ENCODE measurements around the gene UBE2L5.

The UBE2L5 gene

GRCh38 chr13:30464496-30465342 is 42.4 kb downstream of the UBE2L5 start:
- peak overlapping the region; percentile 81 to 97 for H3K4me3 ChIP-seq (ENCODE audit: low read length in 2 of 2)
- H3K27me3 ChIP-seq (ENCODE audit: control insufficient read depth in 3 of 3, insufficient read depth in 3 of 3, low read depth in 1 of 3, low read length in 3 of 3) = no peaks in the 10 kb centered on the region
- no peak overlapping the region for H4K8ac ChIP-seq (ENCODE audit: low read depth, low read length)
- H3K36me3 ChIP-seq (replicated peaks in 1 of 2; ENCODE audit: control insufficient read depth in 2 of 2, insufficient read depth in 2 of 2, low read length in 2 of 2) = peaks cover 5 to 30% of the 10 kb centered on the region in 2 donors
- peak overlapping the region; percentile 68 for H2AFZ ChIP-seq (ENCODE audit: low read length)
- peak overlapping the region; percentile 96 for H3K18ac ChIP-seq (ENCODE audit: low read length)
- H3K4me1 ChIP-seq (ENCODE audit: control insufficient read depth in 2 of 2, insufficient read depth in 1 of 2, low read depth in 1 of 2, low read length in 2 of 2) = peaks cover 4 to 11% of the 10 kb centered on the region in 2 donors
- peak overlapping the region; percentile 90 for H3K9ac ChIP-seq (ENCODE audit: low read depth, low read length, poor library complexity)
- peak overlapping the region; percentile 56 for H3K4me2 ChIP-seq (ENCODE audit: insufficient read depth, low read length, poor library complexity, severe bottlenecking)
- peaks cover 2% of the 10 kb centered on the region for H3K79me1 ChIP-seq (ENCODE audit: low read depth, low read length)
- H3K14ac ChIP-seq (ENCODE audit: low read length) = no peak overlapping the region
- peak; percentile 72 for DNase-seq (ENCODE audit: low spot score)
- H3K4ac ChIP-seq (ENCODE audit: low read length) = no peak overlapping the region
- H3K27ac ChIP-seq (replicated peaks; ENCODE audit: low read length) = peak overlapping the region; percentile 95
- no peaks in the 10 kb centered on the region for H3K9me3 ChIP-seq (replicated peaks in 1 of 2; ENCODE audit: control insufficient read depth in 2 of 2, insufficient read depth in 1 of 2, low read depth in 1 of 2, low read length in 2 of 2)
- peak overlapping the region; percentile 70 for H2AK5ac ChIP-seq (ENCODE audit: low read depth, low read length)
- WGBS, 2 donors (ENCODE audit: extremely low coverage in 2 of 2, insufficient read length in 2 of 2, insufficient replicate concordance in 1 of 2) = no CpG with 5 or more reads among the region's 136 CpGs
- no peak overlapping the region for H2BK12ac ChIP-seq (ENCODE audit: low read length)
- H3K23ac ChIP-seq (ENCODE audit: low read depth, low read length, poor library complexity) = peak overlapping the region; percentile 80
- no peak overlapping the region for H2BK15ac ChIP-seq (ENCODE audit: low read length)
- no peak overlapping the region for H4K91ac ChIP-seq (ENCODE audit: low read depth, low read length, poor library complexity)
- H2BK5ac ChIP-seq (ENCODE audit: low read length) = no peak overlapping the region
- no peak overlapping the region for H2BK120ac ChIP-seq (ENCODE audit: low read depth, low read length)

- Histone ChIP-seq H4K8ac (ENCODE audit: low read depth, low read length) (no peak overlapping the region), H3K9me3 (replicated peaks in 1 of 2; ENCODE audit: control insufficient read depth in 2 of 2, insufficient read depth in 1 of 2, low read depth in 1 of 2, low read length in 2 of 2) (no peaks in the 10 kb centered on the region), H3K4ac (ENCODE audit: low read length) (peak overlapping the region; percentile 93), H3K4me1 (ENCODE audit: control insufficient read depth in 2 of 2, insufficient read depth in 1 of 2, low read depth in 1 of 2, low read length in 2 of 2) (peaks cover 4 to 11% of the 10 kb centered on the region in 2 donors), H3K14ac (ENCODE audit: low read length) (no peak overlapping the region), H3K36me3 (replicated peaks in 1 of 2; ENCODE audit: control insufficient read depth in 2 of 2, insufficient read depth in 2 of 2, low read length in 2 of 2) (peaks cover 5 to 27% of the 10 kb centered on the region in 2 donors), H2AFZ (ENCODE audit: low read length) (no peak overlapping the region), H2BK120ac (ENCODE audit: low read depth, low read length) (peak overlapping the region; percentile 61), H2BK12ac (ENCODE audit: low read length) (no peak overlapping the region), H2BK15ac (ENCODE audit: low read length) (no peak overlapping the region), H3K18ac (ENCODE audit: low read length) (peak overlapping the region; percentile 96), H3K4me2 (ENCODE audit: insufficient read depth, low read length, poor library complexity, severe bottlenecking) (no peak overlapping the region), H3K27ac (replicated peaks; ENCODE audit: low read length) (peak overlapping the region; percentile 95), H3K4me3 (ENCODE audit: low read length in 2 of 2) (peak overlapping the region; percentile 81 to 97), H3K23ac (ENCODE audit: low read depth, low read length, poor library complexity) (no peak overlapping the region), H3K27me3 (ENCODE audit: control insufficient read depth in 3 of 3, insufficient read depth in 3 of 3, low read depth in 1 of 3, low read length in 3 of 3) (no peaks in the 10 kb centered on the region), H3K79me1 (ENCODE audit: low read depth, low read length) (peaks cover 2% of the 10 kb centered on the region), H3K9ac (ENCODE audit: low read depth, low read length, poor library complexity) (peak overlapping the region; percentile 77), H4K91ac (ENCODE audit: low read depth, low read length, poor library complexity) (no peak overlapping the region), H2AK5ac (ENCODE audit: low read depth, low read length) (peak overlapping the region; percentile 99), H2BK5ac (ENCODE audit: low read length) (peak overlapping the region; percentile 93)
- DNase-seq (ENCODE audit: low spot score) = no peak
- no CpG with 5 or more reads among the region's 41 CpGs for WGBS, 2 donors (ENCODE audit: extremely low coverage in 2 of 2, insufficient read length in 2 of 2, insufficient replicate concordance in 1 of 2)
Observed at GRCh38 chr13:30465343-30465592, 43.0 kb downstream of the UBE2L5 start.

GRCh38 chr13:30465593-30466357 is 43.5 kb downstream of the UBE2L5 start, which contains the start of gene HMGB1:
TSS of gene HMGB1 (minus strand) at chr13:30465936. CDS start at chr13:30463680, 2,256 bp downstream.
- Histone ChIP-seq H3K4me3 (ENCODE audit: low read length in 2 of 2) (peak within 1 kb of the TSS; percentile 81 to 97), H3K14ac (ENCODE audit: low read length) (peak within 1 kb of the TSS; percentile 38), H4K91ac (ENCODE audit: low read depth, low read length, poor library complexity) (no peak within 1 kb of the TSS), H3K9ac (ENCODE audit: low read depth, low read length, poor library complexity) (peak within 1 kb of the TSS; percentile 77), H3K4me1 (ENCODE audit: control insufficient read depth in 2 of 2, insufficient read depth in 1 of 2, low read depth in 1 of 2, low read length in 2 of 2) (peaks cover 4 to 11% of the 10 kb centered on the region in 2 donors), H4K8ac (ENCODE audit: low read depth, low read length) (no peak within 1 kb of the TSS), H2AFZ (ENCODE audit: low read length) (peak within 1 kb of the TSS; percentile 80), H2BK120ac (ENCODE audit: low read depth, low read length) (peak within 1 kb of the TSS; percentile 61), H2BK12ac (ENCODE audit: low read length) (no peak within 1 kb of the TSS), H3K23ac (ENCODE audit: low read depth, low read length, poor library complexity) (no peak within 1 kb of the TSS), H2BK15ac (ENCODE audit: low read length) (no peak within 1 kb of the TSS), H2BK5ac (ENCODE audit: low read length) (peak within 1 kb of the TSS; percentile 93), H3K79me1 (ENCODE audit: low read depth, low read length) (peaks cover 2% of the 10 kb centered on the region), H3K4ac (ENCODE audit: low read length) (peak within 1 kb of the TSS; percentile 93), H3K36me3 (replicated peaks in 1 of 2; ENCODE audit: control insufficient read depth in 2 of 2, insufficient read depth in 2 of 2, low read length in 2 of 2) (peaks cover 5 to 27% of the 10 kb centered on the region in 2 donors), H3K4me2 (ENCODE audit: insufficient read depth, low read length, poor library complexity, severe bottlenecking) (peak within 1 kb of the TSS; percentile 58), H3K27me3 (ENCODE audit: control insufficient read depth in 3 of 3, insufficient read depth in 3 of 3, low read depth in 1 of 3, low read length in 3 of 3) (no peaks in the 10 kb centered on the region), H3K27ac (replicated peaks; ENCODE audit: low read length) (peak within 1 kb of the TSS; percentile 95), H3K18ac (ENCODE audit: low read length) (peak within 1 kb of the TSS; percentile 96), H2AK5ac (ENCODE audit: low read depth, low read length) (peak within 1 kb of the TSS; percentile 99), H3K9me3 (replicated peaks in 1 of 2; ENCODE audit: control insufficient read depth in 2 of 2, insufficient read depth in 1 of 2, low read depth in 1 of 2, low read length in 2 of 2) (no peaks in the 10 kb centered on the region)
- DNase-seq (ENCODE audit: low spot score) = peak; percentile 99
- no CpG with 5 or more reads among the region's 57 CpGs for WGBS, 2 donors (ENCODE audit: extremely low coverage in 2 of 2, insufficient read length in 2 of 2, insufficient replicate concordance in 1 of 2)

GRCh38 chr13:30466358-30466714 is 44.0 kb downstream of the UBE2L5 start:
- no peak overlapping the region for H3K23ac ChIP-seq (ENCODE audit: low read depth, low read length, poor library complexity)
- H3K18ac ChIP-seq (ENCODE audit: low read length) = no peak overlapping the region
- H2BK5ac ChIP-seq (ENCODE audit: low read length) = no peak overlapping the region
- H3K4me2 ChIP-seq (ENCODE audit: insufficient read depth, low read length, poor library complexity, severe bottlenecking) = peak overlapping the region; percentile 58
- H2AK5ac ChIP-seq (ENCODE audit: low read depth, low read length) = no peak overlapping the region
- H3K27ac ChIP-seq (replicated peaks; ENCODE audit: low read length) = peak overlapping the region; percentile 85
- no peak overlapping the region for H2BK15ac ChIP-seq (ENCODE audit: low read length)
- H4K91ac ChIP-seq (ENCODE audit: low read depth, low read length, poor library complexity) = no peak overlapping the region
- WGBS, 2 donors (ENCODE audit: extremely low coverage in 2 of 2, insufficient read length in 2 of 2, insufficient replicate concordance in 1 of 2) = no CpG with 5 or more reads among the region's 11 CpGs
- peak overlapping the region; percentile 22 for H3K9ac ChIP-seq (ENCODE audit: low read depth, low read length, poor library complexity)
- H2AFZ ChIP-seq (ENCODE audit: low read length) = peak overlapping the region; percentile 80
- H4K8ac ChIP-seq (ENCODE audit: low read depth, low read length) = no peak overlapping the region
- no peak for DNase-seq (ENCODE audit: low spot score)
- H2BK12ac ChIP-seq (ENCODE audit: low read length) = no peak overlapping the region
- peaks cover 4 to 11% of the 10 kb centered on the region in 2 donors for H3K4me1 ChIP-seq (ENCODE audit: control insufficient read depth in 2 of 2, insufficient read depth in 1 of 2, low read depth in 1 of 2, low read length in 2 of 2)
- H3K79me1 ChIP-seq (ENCODE audit: low read depth, low read length) = peaks cover 2% of the 10 kb centered on the region
- H3K9me3 ChIP-seq (replicated peaks in 1 of 2; ENCODE audit: control insufficient read depth in 2 of 2, insufficient read depth in 1 of 2, low read depth in 1 of 2, low read length in 2 of 2) = no peaks in the 10 kb centered on the region
- no peak overlapping the region for H3K4ac ChIP-seq (ENCODE audit: low read length)
- peaks cover 4 to 26% of the 10 kb centered on the region in 2 donors for H3K36me3 ChIP-seq (replicated peaks in 1 of 2; ENCODE audit: control insufficient read depth in 2 of 2, insufficient read depth in 2 of 2, low read length in 2 of 2)
- H2BK120ac ChIP-seq (ENCODE audit: low read depth, low read length) = no peak overlapping the region
- no peak overlapping the region for H3K14ac ChIP-seq (ENCODE audit: low read length)
- H3K27me3 ChIP-seq (ENCODE audit: control insufficient read depth in 3 of 3, insufficient read depth in 3 of 3, low read depth in 1 of 3, low read length in 3 of 3) = no peaks in the 10 kb centered on the region
- H3K4me3 ChIP-seq (ENCODE audit: low read length in 2 of 2) = peak overlapping the region; percentile 65 to 81

Measured in neuronal stem cell (in vitro differentiated cells).